Pancreas (tissue), 10 donors: ENCODE data around the gene KDM1A. TPM values are rescaled to one million over a fixed set of nuclear protein-coding genes. Genes with fewer than 3 reads are reported as not detected.
A peak's percentile ranks its signal among the peaks of the same experiment; 100 is the strongest.

Experiments
- ATAC-seq, 4 donors: fragments of 200-7000 bp; cut with Tn5 transposase; one replicate each; pipeline versions ENCODE4 v1.8.0 to v1.9.1; 2020; ENCODE audit warnings: mild to moderate bottlenecking in 4 of 4, moderate library complexity in 4 of 4
- DNase-seq, 6 donors: peaks; one replicate each; pipeline ENCODE4 v3.0.0-alpha.2; 2020
- FAIRE-seq: peaks from 2 replicates; lab custom pipeline; 2012; peaks lifted over from hg19 to GRCh38; lab: Jason Lieb, UNC
- H3K27ac ChIP-seq, 4 donors: fragments of 200-600 bp; sonication (generic); 1 replicate in 3 of 4; 2 replicates in 1 of 4; pipeline versions ENCODE4 v1.5.0 to v1.8.0; 2020
- H3K27me3 ChIP-seq, 4 donors: fragments of 200-600 bp; one replicate each; pipeline ENCODE4 v1.8.0; 2021
- H3K36me3 ChIP-seq, 3 donors: fragments of 200-600 bp; sonication (generic) in 1 of 3; one replicate each; pipeline versions ENCODE4 v1.5.0 to v1.8.0; 2020 to 2021
- H3K4me1 ChIP-seq, 3 donors: fragments of 200-600 bp; one replicate each; pipeline ENCODE4 v1.8.0; 2021
- H3K4me3 ChIP-seq, 4 donors: fragments of 200-600 bp; sonication (generic) in 2 of 4; one replicate each; pipeline versions ENCODE4 v1.5.0 to v1.8.0; 2020 to 2021
- H3K9me3 ChIP-seq, 4 donors: fragments of 200-600 bp; one replicate each; pipeline ENCODE4 v1.8.0; 2021
- WGBS, 2 donors: extraction: QIAGEN DNeasy Blood & Tissue Kit; methylation state at CpG; one replicate each; pipeline ENCODE4 v1.1.7; 2013; 5-methylcytosine and 5-hydroxymethylcytosine counted together
- intact Hi-C, 3 donors: fragments of 100-400 bp; cut with DNase I; formaldehyde crosslinking; loops; one replicate each; pipeline versions ENCODE4 v1.11.1 to v1.14.2; 2022
- polyA plus RNA-seq, 2 donors: library from polyadenylated mRNA; stranded (reverse); fragments of 200-250 nt; gene quantifications; one replicate each; pipeline ENCODE4 v1.2.3, GENCODE V29; 2013
- total RNA-seq, 6 donors: library from RNA; stranded (reverse); fragmentation: NEBNext Ultra II Directional in 4 of 6; extraction: Animal tissue kit (Norgen Biotek cat#: 25700) in 4 of 6; gene quantifications; one replicate each; pipeline versions ENCODE4 v1.2.1 to v1.2.4, GENCODE V29; 2021 to 2023
- TF ChIP-seq, protein P1 (sequence below), 4 donors: fragments of 200-600 bp; sonication (generic) in 3 of 4; IDR thresholded peaks; one replicate each; pipeline versions ENCODE4 v1.5.0 to v1.8.0; 2021; ENCODE audit warnings: antibody characterized with exemption in 4 of 4
- donor health status: healthy with polysubstance abuse.
- donor health status: DM: no; HTN: no; CAD: no; lungs with moderate emphysema.
- donor health status: DM: no; HTN: no; CAD: no.
- donor health status: control.
- donor health status: control.
- donor health status: Bipolar disorder and iron deficiency.
- donor health status: DM: yes; HTN: yes; CAD: no.
- donor health status: DM: no; HTN: no; CAD: no.
- donor health status: DM: no; HTN: no; CAD: no.
- donor health status: DM: yes; HTN: yes; CAD: no.

The KDM1A gene
- total and polyA plus RNA-seq, 8 donors, result 13.7 to 31.9 (median 22.9) TPM

DNA sequence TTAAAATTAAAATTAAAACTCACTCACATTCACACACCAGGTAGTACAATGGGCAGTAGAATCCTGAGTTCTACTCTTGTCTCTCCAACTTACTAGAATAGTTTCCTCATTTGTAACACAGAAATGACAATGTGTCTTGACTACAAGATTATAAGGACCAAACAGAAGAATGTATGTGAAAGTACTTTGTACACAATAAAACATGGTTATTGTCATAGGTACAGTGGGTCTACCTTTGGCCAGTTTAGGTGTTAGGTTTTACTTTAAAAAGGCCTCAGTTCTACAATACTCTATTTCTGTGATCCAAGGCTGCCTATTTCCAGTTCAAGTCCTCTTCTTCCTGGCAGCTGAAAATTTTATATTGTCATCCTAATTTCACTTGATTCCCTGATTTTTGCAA is 99.1 kb downstream of the KDM1A start:
- Histone ChIP-seq H3K4me1 (peaks cover 0 to 21% (median 17%) of the 10 kb centered on the region in 3 donors), H3K9me3 (no peaks in the 10 kb centered on the region), H3K36me3 (no peaks in the 10 kb centered on the region), H3K4me3 (no peak overlapping the region), H3K27me3 (no peaks in the 10 kb centered on the region), H3K27ac (no peak overlapping the region)
- TF ChIP-seq, protein P1, sequence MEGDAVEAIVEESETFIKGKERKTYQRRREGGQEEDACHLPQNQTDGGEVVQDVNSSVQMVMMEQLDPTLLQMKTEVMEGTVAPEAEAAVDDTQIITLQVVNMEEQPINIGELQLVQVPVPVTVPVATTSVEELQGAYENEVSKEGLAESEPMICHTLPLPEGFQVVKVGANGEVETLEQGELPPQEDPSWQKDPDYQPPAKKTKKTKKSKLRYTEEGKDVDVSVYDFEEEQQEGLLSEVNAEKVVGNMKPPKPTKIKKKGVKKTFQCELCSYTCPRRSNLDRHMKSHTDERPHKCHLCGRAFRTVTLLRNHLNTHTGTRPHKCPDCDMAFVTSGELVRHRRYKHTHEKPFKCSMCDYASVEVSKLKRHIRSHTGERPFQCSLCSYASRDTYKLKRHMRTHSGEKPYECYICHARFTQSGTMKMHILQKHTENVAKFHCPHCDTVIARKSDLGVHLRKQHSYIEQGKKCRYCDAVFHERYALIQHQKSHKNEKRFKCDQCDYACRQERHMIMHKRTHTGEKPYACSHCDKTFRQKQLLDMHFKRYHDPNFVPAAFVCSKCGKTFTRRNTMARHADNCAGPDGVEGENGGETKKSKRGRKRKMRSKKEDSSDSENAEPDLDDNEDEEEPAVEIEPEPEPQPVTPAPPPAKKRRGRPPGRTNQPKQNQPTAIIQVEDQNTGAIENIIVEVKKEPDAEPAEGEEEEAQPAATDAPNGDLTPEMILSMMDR (IDR thresholded peaks at IDR 0.05), result no peak
- FAIRE-seq, result no peak
- ATAC-seq, result no peak
- intact Hi-C loops, result no loop called here
- DNase-seq, result no peak

DNA sequence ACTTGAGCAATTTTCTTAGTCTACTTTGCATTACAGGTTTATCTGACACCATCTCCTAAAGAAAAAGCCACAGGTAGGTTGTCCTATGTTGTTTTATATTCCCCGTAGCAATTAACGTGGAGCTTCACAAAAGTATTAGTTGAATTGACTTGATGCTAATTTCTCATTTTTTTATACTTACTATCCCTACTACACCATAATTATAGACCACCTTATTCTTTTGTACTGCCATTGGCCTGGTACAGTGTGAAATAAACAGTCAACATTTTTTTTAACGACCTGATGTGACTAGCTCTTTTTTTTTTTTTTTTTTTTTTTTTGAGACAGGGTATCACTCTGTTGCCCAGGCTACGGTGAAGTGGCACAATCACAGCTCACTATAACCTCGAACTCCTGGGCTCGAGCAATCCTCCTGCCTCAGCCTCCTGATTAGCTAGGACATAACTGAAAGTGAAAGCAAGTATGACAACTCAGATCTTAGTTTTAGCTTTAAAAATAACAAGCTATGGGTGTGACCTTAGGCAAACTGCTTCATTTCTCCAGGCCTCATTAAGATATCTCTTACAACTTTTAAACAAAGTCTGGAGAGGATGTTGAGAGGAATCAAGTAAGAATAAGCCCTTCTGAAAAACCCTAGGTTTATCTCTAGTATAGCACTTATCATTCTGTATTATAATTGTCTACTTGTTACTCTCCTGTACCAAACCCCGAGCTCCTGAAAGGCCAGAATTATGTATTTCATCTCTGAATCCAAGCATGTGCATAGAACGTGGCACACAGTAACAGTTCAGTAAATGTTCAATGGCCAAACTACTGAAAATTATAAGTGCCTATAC is 99.9 kb downstream of the KDM1A start:
- intact Hi-C loops, result no loop called here
- peaks cover 0 to 26% (median 23%) of the 10 kb centered on the region in 3 donors for H3K4me1 ChIP-seq
- TF ChIP-seq, protein P1 (IDR thresholded peaks at IDR 0.05), result no peak
- H3K9me3 ChIP-seq, result no peaks in the 10 kb centered on the region
- no peak overlapping the region for H3K27ac ChIP-seq
- ATAC-seq, result peak in 3 of 4 donors; percentile 12 to 32 (median 19)
- H3K27me3 ChIP-seq, result no peaks in the 10 kb centered on the region
- 83 to 85% methylated on average over 8 of the region's 8 CpGs for WGBS, 2 donors
- no peak overlapping the region for H3K4me3 ChIP-seq
- FAIRE-seq, result no peak
- no peak for DNase-seq
- H3K36me3 ChIP-seq, result no peaks in the 10 kb centered on the region

DNA sequence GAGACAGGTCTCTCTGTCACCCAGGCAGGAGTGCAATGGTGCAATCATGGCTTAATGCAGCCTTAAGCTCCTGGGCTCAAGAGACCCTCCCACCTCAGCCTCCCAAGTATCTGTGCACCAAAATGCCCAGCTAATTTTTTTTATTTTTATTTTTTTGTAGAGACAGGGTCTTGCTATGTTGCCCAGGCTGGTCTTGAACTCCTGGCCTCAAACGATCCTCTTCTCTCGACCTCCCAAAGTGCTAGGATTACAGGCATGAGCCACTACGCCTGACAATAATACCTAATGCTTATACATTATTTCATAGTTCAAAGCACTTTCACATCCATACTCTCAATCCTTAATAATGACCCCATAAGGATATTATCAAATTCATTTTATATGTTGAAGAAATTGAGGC is 101.1 kb downstream of the KDM1A start:
- FAIRE-seq, result no peak
- Histone ChIP-seq H3K36me3 (no peaks in the 10 kb centered on the region), H3K9me3 (no peaks in the 10 kb centered on the region), H3K27ac (no peak overlapping the region), H3K27me3 (no peaks in the 10 kb centered on the region), H3K4me3 (no peak overlapping the region), H3K4me1 (peaks cover 0 to 20% (median 19%) of the 10 kb centered on the region in 3 donors)
- TF ChIP-seq, protein P1 (IDR thresholded peaks at IDR 0.05), result no peak
- no peak for DNase-seq
- WGBS, 2 donors, result 94 to 95% methylated on average over 3 of the region's 3 CpGs
- ATAC-seq, result no peak
- intact Hi-C loops, result no loop called here

DNA sequence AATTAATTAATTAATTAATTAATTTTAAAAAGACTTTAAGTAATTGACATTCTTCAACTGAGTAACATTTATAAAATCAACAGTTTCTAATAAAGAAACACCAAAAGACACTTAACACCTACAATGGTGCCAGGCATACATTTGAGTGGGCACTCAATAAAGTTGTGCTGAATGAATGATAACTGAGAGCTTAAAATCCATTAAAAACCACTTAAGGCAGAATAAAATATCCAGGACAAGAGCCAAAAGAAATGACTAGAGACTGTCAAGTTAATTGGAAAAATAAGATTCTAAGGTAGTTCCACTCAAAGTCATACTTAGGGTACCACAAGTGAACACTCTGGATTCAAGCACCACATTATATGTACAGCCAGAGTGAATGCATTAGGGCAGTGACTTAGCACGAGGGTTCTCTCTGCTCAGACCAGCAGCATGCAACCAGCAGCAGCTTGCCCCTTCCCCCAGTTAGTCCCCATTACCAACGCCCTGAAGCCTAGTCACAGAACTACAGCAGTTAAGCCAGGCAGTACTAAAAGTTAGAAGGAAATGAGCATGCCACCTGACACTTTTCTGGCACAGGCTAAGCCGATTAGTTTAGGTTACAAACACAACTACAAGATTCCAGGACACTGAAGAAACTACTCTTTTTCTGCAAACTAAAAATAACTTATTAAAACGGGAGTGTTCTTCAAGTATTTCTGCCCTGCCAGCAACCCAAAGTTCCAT is 102.9 kb downstream of the KDM1A start:
- TF ChIP-seq, protein P1 (IDR thresholded peaks at IDR 0.05), result no peak
- WGBS, 2 donors, result 8 to 9% methylated on average over 4 of the region's 4 CpGs
- DNase-seq (peak in 3 of 6 donors; percentile 10 to 23 (median 16)), ATAC-seq (peak; percentile 63 to 82 (median 76)), FAIRE-seq (no peak)
- intact Hi-C loops, result no loop called here
- Histone ChIP-seq H3K9me3 (no peaks in the 10 kb centered on the region), H3K4me3 (no peak overlapping the region), H3K27ac (peak overlapping the region in 1 of 4 donors; percentile 12), H3K4me1 (peaks cover 0 to 19% (median 17%) of the 10 kb centered on the region in 3 donors), H3K27me3 (no peaks in the 10 kb centered on the region), H3K36me3 (no peaks in the 10 kb centered on the region)
